HG03196 (cell line): ENCODE results near the gene COG2.
"Not testable (repeated sequence)": the region's sequence is repeated elsewhere in the genome, so short reads cannot be mapped to it uniquely, and the experiment has no call there.

Experiments
- ATAC-seq: cut with Tn5 transposase; IDR thresholded peaks from one replicate; pipeline ENCODE4 v1.9.1; 2021; ENCODE audit not compliant: unreplicated experiment

Gene COG2

GRCh38 chr1:230713138-230713537 lies 70.9 kb downstream of the COG2 start:
- ATAC-seq, result no peak

GRCh38 chr1:230713547-230713914 lies 71.2 kb downstream of the COG2 start:
- no peak for ATAC-seq

GRCh38 chr1:230713915-230714764 lies 71.9 kb downstream of the COG2 start, which contains the start of gene AGT:
Gene AGT (minus strand): TSS chr1:230714122. CDS start chr1:230710823, 3,299 bp downstream.
- ATAC-seq, result no peak

GRCh38 chr1:230715510-230715909 lies 73.2 kb downstream of the COG2 start:
- ATAC-seq, result no peak

- ATAC-seq, result not testable (repeated sequence)
Measured at GRCh38 chr1:230716453-230716852, 74.2 kb downstream of the COG2 start.

- no peak for ATAC-seq
Measured at GRCh38 chr1:230717251-230717650, 75.0 kb downstream of the COG2 start.

GRCh38 chr1:230721849-230722522 lies 79.7 kb downstream of the COG2 start:
- not testable (repeated sequence) for ATAC-seq

- no peak for ATAC-seq
Measured at GRCh38 chr1:230725256-230726012, 83.2 kb downstream of the COG2 start.

- ATAC-seq, result no peak
Measured at GRCh38 chr1:230728710-230729392, 86.6 kb downstream of the COG2 start.

- ATAC-seq, result no peak
Measured at GRCh38 chr1:230730977-230731376, 88.7 kb downstream of the COG2 start.

- no peak for ATAC-seq
Measured at GRCh38 chr1:230735447-230735846, 93.2 kb downstream of the COG2 start.

GRCh38 chr1:230737622-230738262 lies 95.5 kb downstream of the COG2 start:
- ATAC-seq, result no peak

GRCh38 chr1:230739564-230740290 lies 97.4 kb downstream of the COG2 start:
- no peak for ATAC-seq
